GM12892 (cell line): ENCODE data around the gene ASPM.

ENCODE experiments used
- POLR2A ChIP-seq: IDR thresholded peaks from 2 replicates; pipeline ENCODE4 v1.6.1; 2011; ENCODE audit warnings: low read depth, low read length, control low read depth
- TAF1 ChIP-seq: IDR thresholded peaks from 2 replicates; pipeline ENCODE4 v1.6.1; 2011; ENCODE audit warnings: low read depth, mild to moderate bottlenecking, control low read depth, low read length, borderline replicate concordance

GRCh38 chr1:197041486-197042353 lies 104.7 kb downstream of the ASPM start:
- TF ChIP-seq POLR2A (no peak), TAF1 (no peak)
